Neutrophil (primary cell): ENCODE data around the gene EYA2.

Source experiments
- H3K27ac ChIP-seq: fragments of 200-600 bp; sonication (generic); 2 replicates; pipeline ENCODE4 v1.5.1; 2016; ENCODE audit warnings: mild to moderate bottlenecking, moderate library complexity
- H3K27me3 ChIP-seq: fragments of 200-600 bp; sonication (generic); 2 replicates; pipeline ENCODE4 v1.6.0; 2016; ENCODE audit warnings: mild to moderate bottlenecking
- H3K36me3 ChIP-seq: fragments of 200-600 bp; sonication (generic); 2 replicates; pipeline ENCODE4 v1.5.1; 2017
- H3K4me1 ChIP-seq, 2 experiments: fragments of 200-600 bp in 1 of 2; sonication (generic) in 1 of 2; 1 replicate in 1 of 2; 2 replicates in 1 of 2; pipeline versions ENCODE4 v1.5.1 to v1.6.1; 2013 to 2016; ENCODE audit warnings: low read depth in 1 of 2, low read length in 1 of 2, mild to moderate bottlenecking in 1 of 2, moderate library complexity in 1 of 2; ENCODE audit not compliant: control insufficient read depth in 1 of 2, insufficient read depth in 1 of 2
- H3K4me3 ChIP-seq, 2 experiments: fragments of 200-600 bp in 1 of 2; sonication (generic) in 1 of 2; 1 replicate in 1 of 2; 2 replicates in 1 of 2; pipeline ENCODE4 v1.5.1; 2013 to 2016; ENCODE audit warnings: low read depth in 1 of 2, low read length in 1 of 2, mild to moderate bottlenecking in 1 of 2, moderate library complexity in 1 of 2
- H3K9me3 ChIP-seq: fragments of 200-600 bp; sonication (generic); 2 replicates; pipeline ENCODE4 v1.5.1; 2016
- TF ChIP-seq, protein P1 (sequence below): fragments of 200-600 bp; sonication (generic); IDR thresholded peaks from 2 replicates; pipeline ENCODE4 v1.5.1; 2016; ENCODE audit warnings: antibody characterized with exemption

Gene EYA2

DNA sequence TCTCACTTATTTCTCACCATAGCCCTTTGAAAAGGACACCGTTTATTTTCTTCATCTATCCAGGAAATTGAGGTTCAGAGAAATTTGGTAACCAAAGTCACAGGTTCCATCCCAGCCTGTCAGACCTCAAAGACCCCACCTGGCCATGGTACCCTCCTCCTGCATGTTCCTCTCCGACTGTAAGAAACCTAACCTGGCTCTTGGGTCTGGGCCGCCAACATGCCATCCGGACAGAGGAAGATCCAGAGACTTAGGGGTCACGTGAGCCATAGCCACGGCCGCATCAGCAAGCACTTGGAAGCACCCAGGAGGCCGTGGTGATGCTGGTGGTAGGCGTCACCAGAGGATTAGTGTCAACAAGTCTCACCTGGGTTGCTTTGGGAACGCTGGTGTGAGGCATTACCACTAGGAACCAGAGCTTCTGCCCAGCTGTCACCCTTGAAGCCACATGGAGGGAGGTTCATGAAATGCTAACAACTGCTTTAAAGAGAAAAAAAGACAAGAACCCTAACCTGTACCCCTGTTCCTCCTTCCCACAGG is 177.1 kb downstream of the EYA2 start:
- H3K9me3 ChIP-seq = peaks cover 6% of the 10 kb centered on the region
- H3K4me3 ChIP-seq = no peak overlapping the region
- TF ChIP-seq, protein P1, sequence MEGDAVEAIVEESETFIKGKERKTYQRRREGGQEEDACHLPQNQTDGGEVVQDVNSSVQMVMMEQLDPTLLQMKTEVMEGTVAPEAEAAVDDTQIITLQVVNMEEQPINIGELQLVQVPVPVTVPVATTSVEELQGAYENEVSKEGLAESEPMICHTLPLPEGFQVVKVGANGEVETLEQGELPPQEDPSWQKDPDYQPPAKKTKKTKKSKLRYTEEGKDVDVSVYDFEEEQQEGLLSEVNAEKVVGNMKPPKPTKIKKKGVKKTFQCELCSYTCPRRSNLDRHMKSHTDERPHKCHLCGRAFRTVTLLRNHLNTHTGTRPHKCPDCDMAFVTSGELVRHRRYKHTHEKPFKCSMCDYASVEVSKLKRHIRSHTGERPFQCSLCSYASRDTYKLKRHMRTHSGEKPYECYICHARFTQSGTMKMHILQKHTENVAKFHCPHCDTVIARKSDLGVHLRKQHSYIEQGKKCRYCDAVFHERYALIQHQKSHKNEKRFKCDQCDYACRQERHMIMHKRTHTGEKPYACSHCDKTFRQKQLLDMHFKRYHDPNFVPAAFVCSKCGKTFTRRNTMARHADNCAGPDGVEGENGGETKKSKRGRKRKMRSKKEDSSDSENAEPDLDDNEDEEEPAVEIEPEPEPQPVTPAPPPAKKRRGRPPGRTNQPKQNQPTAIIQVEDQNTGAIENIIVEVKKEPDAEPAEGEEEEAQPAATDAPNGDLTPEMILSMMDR = no peak
- no peaks in the 10 kb centered on the region for H3K36me3 ChIP-seq
- H3K27ac ChIP-seq = no peak overlapping the region
- H3K4me1 ChIP-seq = no peaks in the 10 kb centered on the region
- H3K27me3 ChIP-seq = no peaks in the 10 kb centered on the region

- H3K9me3 ChIP-seq = no peaks in the 10 kb centered on the region
- TF ChIP-seq, protein P1 = no peak
- no peak overlapping the region for H3K27ac ChIP-seq
- H3K4me3 ChIP-seq = no peak overlapping the region
- H3K27me3 ChIP-seq = no peaks in the 10 kb centered on the region
- H3K4me1 ChIP-seq = no peaks in the 10 kb centered on the region
- H3K36me3 ChIP-seq = no peaks in the 10 kb centered on the region
Observed at GRCh38 chr20:47073766-47074475, 179.3 kb downstream of the EYA2 start.

DNA sequence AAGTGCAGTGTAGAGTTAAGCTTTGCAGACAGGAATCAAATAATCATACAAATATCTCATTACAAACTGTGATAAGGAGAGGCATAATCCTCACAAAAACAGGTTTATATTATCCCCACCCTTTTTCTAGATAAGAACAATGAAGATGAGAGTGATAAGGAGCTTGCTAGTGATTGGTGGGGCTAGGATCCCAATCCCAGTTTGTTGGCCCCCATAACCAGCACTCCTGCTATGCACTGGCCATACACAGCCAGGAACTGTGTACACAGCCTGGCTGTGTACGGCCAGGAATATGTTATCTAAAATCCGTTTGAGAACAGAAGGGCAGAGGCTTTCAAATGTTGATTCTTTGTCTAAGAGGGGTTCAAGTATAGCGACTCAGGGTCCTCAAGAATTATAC is 180.6 kb downstream of the EYA2 start:
- Histone ChIP-seq H3K4me3 (no peak overlapping the region), H3K27me3 (no peaks in the 10 kb centered on the region), H3K36me3 (no peaks in the 10 kb centered on the region), H3K4me1 (no peaks in the 10 kb centered on the region), H3K27ac (no peak overlapping the region), H3K9me3 (no peaks in the 10 kb centered on the region)
- TF ChIP-seq, protein P1 = no peak

DNA sequence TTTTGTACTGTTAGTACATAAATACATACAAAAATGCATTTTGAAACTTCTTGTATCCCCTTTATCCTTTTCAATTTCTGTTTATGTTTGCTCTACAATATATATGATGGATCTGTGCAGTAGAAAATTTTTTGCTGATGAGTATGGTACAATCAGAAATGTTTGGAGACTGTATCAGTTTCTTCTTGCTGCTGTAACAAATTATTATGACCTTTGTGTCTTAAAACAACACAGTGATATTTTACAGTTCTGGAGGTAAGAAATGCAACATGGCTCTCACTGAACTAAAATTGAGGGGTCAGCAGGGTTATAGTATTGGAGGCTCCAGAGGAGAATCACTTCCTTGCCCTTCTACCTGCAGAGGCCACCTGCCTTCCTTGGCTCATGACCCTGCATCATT is 184.4 kb downstream of the EYA2 start:
- Histone ChIP-seq H3K9me3 (no peaks in the 10 kb centered on the region), H3K27me3 (no peaks in the 10 kb centered on the region), H3K4me1 (no peaks in the 10 kb centered on the region), H3K4me3 (no peak overlapping the region), H3K27ac (no peak overlapping the region), H3K36me3 (no peaks in the 10 kb centered on the region)
- TF ChIP-seq, protein P1 = no peak

GRCh38 chr20:47080365-47080764 is 185.7 kb downstream of the EYA2 start:
- H3K4me3 ChIP-seq = no peak overlapping the region
- no peak overlapping the region for H3K27ac ChIP-seq
- TF ChIP-seq, protein P1 = no peak
- H3K36me3 ChIP-seq = no peaks in the 10 kb centered on the region
- H3K4me1 ChIP-seq = no peaks in the 10 kb centered on the region
- H3K27me3 ChIP-seq = no peaks in the 10 kb centered on the region
- no peaks in the 10 kb centered on the region for H3K9me3 ChIP-seq
